OCI-LY1 (cell line): ENCODE results near the gene OR52A1.

Experiments
- H2AFZ ChIP-seq: fragments of 200-600 bp; sonication (generic), shearing (Covaris generic); 2 replicates; pipeline ENCODE4 v1.6.0; 2014; ENCODE audit warnings: antibody characterized with exemption, mild to moderate bottlenecking, low read length
- H3F3A ChIP-seq: fragments of 200-600 bp; sonication (generic), shearing (Covaris generic); 2 replicates; pipeline ENCODE4 v1.6.0; 2014; ENCODE audit warnings: mild to moderate bottlenecking, antibody characterized with exemption, low read length, moderate library complexity; ENCODE audit not compliant: insufficient read depth
- H3K27ac ChIP-seq: fragments of 200-600 bp; sonication (generic); 2 replicates; pipeline ENCODE4 v1.5.1; 2014; ENCODE audit warnings: low read length, mixed run types, mild to moderate bottlenecking, low read depth; ENCODE audit not compliant: poor library complexity, severe bottlenecking
- H3K27me3 ChIP-seq: fragments of 200-600 bp; sonication (generic); 2 replicates; pipeline ENCODE4 v1.6.0; 2014; ENCODE audit warnings: antibody characterized with exemption, mild to moderate bottlenecking, low read length, moderate library complexity; ENCODE audit not compliant: insufficient read depth
- H3K36me3 ChIP-seq: fragments of 200-600 bp; sonication (generic); 2 replicates; pipeline ENCODE4 v1.6.1; 2014; ENCODE audit warnings: mild to moderate bottlenecking, antibody characterized with exemption, low read length, moderate library complexity, mixed read lengths; ENCODE audit not compliant: insufficient read depth
- H3K4me1 ChIP-seq: fragments of 200-600 bp; sonication (generic); 2 replicates; pipeline ENCODE4 v1.5.1; 2014; ENCODE audit warnings: mild to moderate bottlenecking, low read length, moderate library complexity; ENCODE audit not compliant: insufficient read depth, severe bottlenecking
- H3K4me2 ChIP-seq: fragments of 200-600 bp; sonication (generic), shearing (Covaris generic); 2 replicates; pipeline ENCODE4 v1.6.1; 2014; ENCODE audit warnings: low read length
- H3K4me3 ChIP-seq: fragments of 200-600 bp; sonication (generic); 2 replicates; pipeline ENCODE4 v1.5.1; 2014; ENCODE audit warnings: low read length, low read depth, mild to moderate bottlenecking, mixed read lengths; ENCODE audit not compliant: poor library complexity, severe bottlenecking
- H3K79me2 ChIP-seq: fragments of 200-600 bp; shearing (Covaris generic); 2 replicates; pipeline ENCODE4 v1.6.1; 2016; ENCODE audit warnings: mixed run types, low read length, mixed read lengths; ENCODE audit not compliant: insufficient read depth
- H3K9ac ChIP-seq: fragments of 200-600 bp; sonication (generic), shearing (Covaris generic); 2 replicates; pipeline ENCODE4 v1.6.1; 2014; ENCODE audit warnings: mild to moderate bottlenecking, low read length, mixed read lengths
- H3K9me2 ChIP-seq: fragments of 200-600 bp; sonication (generic), shearing (Covaris generic); 2 replicates; pipeline ENCODE4 v1.6.1; 2014; ENCODE audit warnings: low read depth, mild to moderate bottlenecking, low read length, mixed read lengths
- H3K9me3 ChIP-seq: fragments of 200-600 bp; shearing (Covaris generic); 2 replicates; pipeline ENCODE4 v1.6.1; 2014; ENCODE audit warnings: low read length, mixed read lengths
- H4K20me1 ChIP-seq: fragments of 200-600 bp; sonication (generic), shearing (Covaris generic); 2 replicates; pipeline ENCODE4 v1.6.0; 2016; ENCODE audit warnings: mild to moderate bottlenecking, low read length; ENCODE audit not compliant: insufficient read depth
- CTCF ChIP-seq: fragments of 200-600 bp; sonication (generic), shearing (Covaris generic); IDR thresholded peaks from 2 replicates; pipeline ENCODE4 v1.5.1; 2017; ENCODE audit warnings: mild to moderate bottlenecking, antibody characterized with exemption, low read length, moderate library complexity, mixed read lengths
- EZH2 ChIP-seq: fragments of 200-600 bp; sonication (generic), shearing (Covaris generic); IDR thresholded peaks from 2 replicates; pipeline ENCODE4 v1.8.0; 2017; ENCODE audit warnings: borderline replicate concordance, mixed run types, mild to moderate bottlenecking, antibody characterized with exemption, low read length, moderate library complexity, mixed read lengths

The OR52A1 gene

GRCh38 chr11:5103066-5103465 lies 51.5 kb downstream of the OR52A1 start:
- no peaks in the 10 kb centered on the region for H3K9me3 ChIP-seq
- H3K4me2 ChIP-seq = no peak overlapping the region
- H3K27me3 ChIP-seq = no peaks in the 10 kb centered on the region
- H3K27ac ChIP-seq = no peak overlapping the region
- no peaks in the 10 kb centered on the region for H4K20me1 ChIP-seq
- no peaks in the 10 kb centered on the region for H3K79me2 ChIP-seq
- no peak overlapping the region for H3K4me3 ChIP-seq
- no peaks in the 10 kb centered on the region for H3F3A ChIP-seq
- no peak overlapping the region for H2AFZ ChIP-seq
- H3K9ac ChIP-seq = no peak overlapping the region
- no peaks in the 10 kb centered on the region for H3K4me1 ChIP-seq
- no peaks in the 10 kb centered on the region for H3K36me3 ChIP-seq
- H3K9me2 ChIP-seq = no peaks in the 10 kb centered on the region
- no peak for TF ChIP-seq CTCF
- TF ChIP-seq EZH2 = no peak

- TF ChIP-seq CTCF = no peak
- no peak for TF ChIP-seq EZH2
- Histone ChIP-seq H4K20me1 (no peaks in the 10 kb centered on the region), H3F3A (no peaks in the 10 kb centered on the region), H3K9ac (no peak overlapping the region), H3K36me3 (no peaks in the 10 kb centered on the region), H3K4me3 (no peak overlapping the region), H3K27ac (no peak overlapping the region), H2AFZ (no peak overlapping the region), H3K9me2 (no peaks in the 10 kb centered on the region), H3K4me2 (no peak overlapping the region), H3K4me1 (no peaks in the 10 kb centered on the region), H3K27me3 (no peaks in the 10 kb centered on the region), H3K79me2 (no peaks in the 10 kb centered on the region), H3K9me3 (no peaks in the 10 kb centered on the region)
Observed at GRCh38 chr11:5102246-5102645, 52.3 kb downstream of the OR52A1 start.

GRCh38 chr11:5096011-5096410 lies 58.5 kb downstream of the OR52A1 start:
- no peaks in the 10 kb centered on the region for H3K9me3 ChIP-seq

More at GRCh38 chr11:5096011-5096410, 58.5 kb downstream of the OR52A1 start:
- H3K4me1 ChIP-seq = no peaks in the 10 kb centered on the region
- no peaks in the 10 kb centered on the region for H4K20me1 ChIP-seq
- H3K4me2 ChIP-seq = no peak overlapping the region
- H3K27me3 ChIP-seq = no peaks in the 10 kb centered on the region
- H3K79me2 ChIP-seq = no peaks in the 10 kb centered on the region
- H2AFZ ChIP-seq = no peak overlapping the region
- H3K9me2 ChIP-seq = no peaks in the 10 kb centered on the region
- TF ChIP-seq CTCF = no peak
- no peak for TF ChIP-seq EZH2
- H3F3A ChIP-seq = no peaks in the 10 kb centered on the region
- H3K4me3 ChIP-seq = no peak overlapping the region
- no peak overlapping the region for H3K9ac ChIP-seq
- H3K27ac ChIP-seq = no peak overlapping the region
- no peaks in the 10 kb centered on the region for H3K36me3 ChIP-seq
